GM18498 (cell line): Measurements from ENCODE around the gene ZNF185.

Experiments used
- ATAC-seq: cut with Tn5 transposase; IDR thresholded peaks from one replicate; pipeline ENCODE4 v1.9.1; 2021; ENCODE audit warnings: mild to moderate bottlenecking, moderate library complexity; ENCODE audit not compliant: unreplicated experiment

ZNF185 gene

GRCh38 chrX:152897222-152898131, at the start of gene ZNF185:
Gene ZNF185 (plus strand): TSS chrX:152898067. CDS start chrX:152914490, 16,423 bp downstream.
- ATAC-seq, result no peak

GRCh38 chrX:152850465-152850864, 47.4 kb upstream of the ZNF185 start:
- no peak for ATAC-seq

- no peak for ATAC-seq
Measured at GRCh38 chrX:152853986-152854385, 43.9 kb upstream of the ZNF185 start.

GRCh38 chrX:152861116-152861515, 36.8 kb upstream of the ZNF185 start:
- ATAC-seq, result no peak

- ATAC-seq, result no peak
Measured at GRCh38 chrX:152861826-152862225, 36.0 kb upstream of the ZNF185 start.

- ATAC-seq, result no peak
Measured at GRCh38 chrX:152865232-152865920, 32.5 kb upstream of the ZNF185 start.

- ATAC-seq, result no peak
Measured at GRCh38 chrX:152866386-152866785, 31.5 kb upstream of the ZNF185 start.

GRCh38 chrX:152869972-152870371, 27.9 kb upstream of the ZNF185 start:
- ATAC-seq, result no peak

GRCh38 chrX:152871260-152871659, 26.6 kb upstream of the ZNF185 start:
- ATAC-seq, result no peak

GRCh38 chrX:152872522-152872921, 25.3 kb upstream of the ZNF185 start:
- no peak for ATAC-seq

GRCh38 chrX:152873361-152873760, 24.5 kb upstream of the ZNF185 start:
- ATAC-seq, result no peak

GRCh38 chrX:152876931-152877840, 20.7 kb upstream of the ZNF185 start:
- no peak for ATAC-seq

- ATAC-seq, result no peak
Measured at GRCh38 chrX:152878976-152879755, 18.7 kb upstream of the ZNF185 start.

- ATAC-seq, result no peak
Measured at GRCh38 chrX:152881289-152881688, 16.6 kb upstream of the ZNF185 start.

- ATAC-seq, result no peak
Measured at GRCh38 chrX:152884171-152884570, 13.7 kb upstream of the ZNF185 start.

GRCh38 chrX:152886716-152887115, 11.2 kb upstream of the ZNF185 start:
- no peak for ATAC-seq

GRCh38 chrX:152892499-152892898, 5.4 kb upstream of the ZNF185 start:
- ATAC-seq, result no peak

- ATAC-seq, result no peak
Measured at GRCh38 chrX:152892999-152893891, 4.6 kb upstream of the ZNF185 start.

- ATAC-seq, result no peak
Measured at GRCh38 chrX:152893980-152894610, 3.8 kb upstream of the ZNF185 start.
